GM21447 (cell line): ENCODE data around the gene GDNF.
"Not testable (repeated sequence)": the region's sequence is repeated elsewhere in the genome, so short reads cannot be mapped to it uniquely, and the experiment has no call there.

Experiments
- ATAC-seq: cut with Tn5 transposase; IDR thresholded peaks from one replicate; pipeline ENCODE4 v1.9.1; 2021; ENCODE audit not compliant: unreplicated experiment

GDNF gene

GRCh38 chr5:37823433-37824152, 16.2 kb downstream of the GDNF start:
- no peak for ATAC-seq

DNA sequence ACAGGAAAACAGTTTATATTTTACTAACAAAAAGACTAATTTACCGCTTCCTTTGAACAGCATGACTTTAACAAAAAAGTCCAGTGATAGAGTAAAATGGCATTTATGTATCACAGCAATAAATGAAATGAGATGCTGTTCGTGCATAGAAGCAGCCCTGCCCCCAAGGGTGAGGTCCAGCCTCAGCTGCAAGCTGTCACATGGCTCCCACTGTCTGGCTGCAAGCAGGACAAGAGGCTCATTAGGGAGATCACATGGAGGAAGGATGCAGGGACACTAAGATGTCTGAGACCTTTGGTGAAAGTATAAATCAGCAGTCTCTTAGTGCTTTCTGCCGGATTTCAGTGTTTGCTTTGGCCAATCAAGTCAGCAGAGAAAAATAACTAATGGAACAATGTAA, 23.0 kb downstream of the GDNF start:
- no peak for ATAC-seq

DNA sequence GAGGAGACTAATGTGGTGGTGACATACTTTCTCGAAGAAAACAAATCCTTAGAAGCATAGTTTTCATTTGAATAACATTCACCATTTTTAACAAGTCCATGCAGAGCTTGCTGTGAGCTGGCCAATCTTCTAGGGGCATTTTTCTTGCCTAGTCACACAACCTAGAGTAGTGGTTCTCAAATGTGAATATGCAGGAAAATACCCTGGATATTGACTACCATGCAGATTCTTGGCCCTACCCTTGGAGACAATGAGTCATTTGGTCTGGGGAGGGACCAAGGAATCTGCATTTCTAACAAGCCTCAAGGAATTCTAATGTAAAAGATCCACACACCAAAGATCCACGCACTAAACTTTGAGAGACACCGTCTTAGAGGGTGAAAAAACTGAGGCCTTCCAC, 23.5 kb downstream of the GDNF start:
- no peak for ATAC-seq

DNA sequence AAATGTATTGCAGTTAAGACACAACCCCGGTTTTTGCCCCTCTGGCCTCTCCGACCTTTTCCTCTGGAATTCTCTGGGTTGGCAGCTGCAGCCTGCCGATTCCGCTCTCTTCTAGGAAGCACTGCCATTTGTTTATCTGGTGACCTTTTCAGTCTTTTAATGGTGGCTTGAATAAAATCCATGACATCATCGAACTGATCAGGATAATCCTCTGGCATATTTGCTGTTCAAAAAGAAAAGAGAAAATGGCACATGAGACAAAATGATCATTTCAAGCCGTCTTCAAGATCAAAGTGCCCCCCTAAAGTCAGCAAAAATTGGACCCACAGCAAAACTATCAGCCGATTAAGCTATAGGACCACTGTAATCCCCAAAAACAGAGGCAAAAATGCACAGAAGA, 23.9 kb downstream of the GDNF start:
- ATAC-seq: no peak

- ATAC-seq: no peak
These were observed 25.1 kb downstream of the GDNF start for GRCh38 chr5:37814699-37815098.

GRCh38 chr5:37812365-37812764, 27.5 kb downstream of the GDNF start:
- ATAC-seq: no peak

DNA sequence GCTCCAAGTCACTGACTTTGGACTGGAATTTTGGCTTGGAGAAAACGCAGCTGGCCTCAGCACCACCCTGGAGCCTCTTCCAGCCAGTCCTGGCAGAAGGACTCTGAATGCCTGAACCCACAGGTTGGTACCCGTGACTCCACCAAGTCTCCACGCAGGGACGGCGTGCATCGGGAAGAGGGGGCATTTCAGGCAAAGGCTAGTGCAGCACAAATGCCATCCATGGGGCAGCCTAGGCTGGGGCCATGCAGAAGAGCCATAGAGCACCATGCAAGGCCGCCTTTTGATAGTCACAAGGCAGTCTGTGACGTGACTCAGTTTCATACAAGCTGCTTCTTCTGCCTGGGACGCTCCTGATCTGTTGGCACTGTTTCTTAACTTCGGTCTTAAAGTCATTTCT, 28.0 kb downstream of the GDNF start:
- no peak for ATAC-seq

DNA sequence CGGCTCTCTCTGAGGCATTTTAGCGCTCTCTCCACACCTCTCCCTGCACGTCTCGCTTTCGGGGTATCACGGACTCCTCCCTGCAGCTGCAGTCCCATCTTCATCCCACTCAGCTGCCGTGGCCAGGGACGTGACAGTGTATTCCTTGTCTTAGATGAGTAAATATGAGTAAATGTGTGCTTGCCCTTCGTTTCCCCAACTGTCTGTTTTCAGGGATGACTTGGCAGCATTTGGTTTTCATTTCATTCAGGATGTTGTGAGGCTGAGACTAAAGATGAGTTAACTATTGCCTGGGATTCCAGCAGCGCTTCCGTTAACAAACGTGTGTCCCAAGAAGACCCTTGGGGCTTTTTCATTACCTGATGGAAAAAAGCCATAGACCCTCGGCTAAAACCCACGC, 29.5 kb downstream of the GDNF start:
- no peak for ATAC-seq

- ATAC-seq: no peak
These were observed 30.9 kb downstream of the GDNF start for GRCh38 chr5:37808945-37809344.

DNA sequence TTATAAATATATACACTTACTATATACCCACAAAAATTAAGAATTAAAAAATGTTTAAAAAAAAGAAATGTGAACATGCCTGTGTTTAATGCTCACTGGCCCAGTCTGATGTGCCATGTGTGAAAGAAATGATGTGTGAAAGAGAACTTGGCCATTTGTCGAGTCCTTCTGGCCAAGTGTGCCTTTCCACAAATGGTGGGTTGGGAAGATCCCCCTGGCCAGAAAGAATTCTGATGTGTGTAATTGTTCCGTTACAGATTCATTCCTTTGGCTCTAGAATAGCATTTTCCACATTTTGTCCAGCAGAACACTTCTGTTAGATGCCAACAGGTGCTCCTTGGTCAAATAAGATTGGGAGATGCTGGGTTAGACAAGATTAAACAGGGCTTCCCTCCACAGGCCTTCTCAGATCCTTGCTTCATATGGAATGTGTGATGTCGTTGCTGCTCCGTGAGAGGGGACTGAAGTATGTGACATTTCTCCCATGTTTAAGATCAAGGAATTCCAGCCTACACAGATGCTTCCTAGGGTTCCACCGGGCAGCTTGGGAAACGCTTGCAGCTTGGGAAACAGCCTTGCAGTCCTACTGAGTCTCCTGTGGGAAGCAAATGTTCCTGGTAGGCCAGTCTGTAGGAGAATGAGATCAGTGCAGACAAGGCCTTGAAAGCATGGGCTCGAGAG, 32.1 kb downstream of the GDNF start:
- ATAC-seq: no peak

DNA sequence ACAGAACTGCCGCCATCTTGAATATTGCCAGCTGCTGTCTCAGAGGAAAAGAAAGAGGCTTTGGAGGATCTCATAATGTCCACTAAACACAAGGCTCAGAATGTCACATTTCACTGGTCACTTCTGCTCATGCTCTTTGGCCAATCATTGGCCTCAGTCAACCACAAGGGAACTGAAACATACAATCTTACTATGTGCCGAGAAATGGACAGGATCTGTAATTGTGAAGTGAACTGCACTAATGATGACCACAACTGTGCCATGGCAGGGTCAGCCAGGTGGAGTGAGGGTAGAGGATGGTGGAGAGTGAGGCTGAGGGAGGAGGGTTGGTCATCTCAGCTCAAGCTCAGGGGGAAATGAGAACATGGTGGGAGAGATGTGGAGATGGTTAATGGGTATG, 32.8 kb downstream of the GDNF start:
- ATAC-seq: no peak

DNA sequence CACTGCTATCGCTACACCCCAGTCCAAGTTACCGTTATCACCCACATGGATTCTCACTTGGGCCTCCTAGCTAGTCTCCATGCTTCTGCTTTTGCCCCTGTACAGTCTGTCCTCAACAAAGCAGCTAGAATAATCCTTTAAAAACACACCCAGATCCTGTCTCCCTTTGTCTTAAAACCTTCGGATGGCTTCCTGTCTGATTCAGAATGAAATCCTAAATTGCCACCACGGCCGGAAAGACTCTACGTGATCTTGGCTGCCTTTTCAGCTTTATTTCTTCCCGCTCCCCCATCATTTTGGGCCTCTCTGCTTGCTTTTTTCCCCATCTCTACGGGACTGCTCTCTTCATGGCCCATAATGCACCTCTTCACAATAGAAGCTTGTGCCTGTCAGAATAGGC, 33.4 kb downstream of the GDNF start:
- ATAC-seq: no peak

DNA sequence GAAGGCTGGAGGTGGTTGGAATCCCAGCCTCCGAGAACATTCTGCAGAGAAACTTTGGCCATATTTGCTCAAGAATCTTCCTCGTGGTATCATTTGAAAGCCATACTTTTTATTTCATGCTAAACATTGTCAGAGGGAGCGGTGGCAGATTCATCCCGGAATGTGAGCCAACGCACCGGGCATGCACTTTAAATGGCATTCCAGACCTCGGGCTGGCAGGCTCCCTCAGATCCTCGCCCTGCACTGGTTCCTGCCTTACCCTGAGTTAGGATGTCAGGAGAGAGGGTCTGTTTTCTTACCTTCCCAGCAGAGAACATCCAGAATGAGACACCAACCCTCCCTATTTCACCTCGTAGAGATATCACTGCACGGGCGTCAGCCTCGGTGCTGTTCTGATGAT, 33.8 kb downstream of the GDNF start:
- ATAC-seq: no peak

GRCh38 chr5:37804401-37804800, 35.4 kb downstream of the GDNF start:
- no peak for ATAC-seq

- ATAC-seq: no peak
These were observed 36.4 kb downstream of the GDNF start for GRCh38 chr5:37803487-37803886.

GRCh38 chr5:37801521-37801920, 38.3 kb downstream of the GDNF start:
- no peak for ATAC-seq

- no peak for ATAC-seq
These were observed 39.9 kb downstream of the GDNF start for GRCh38 chr5:37799865-37800421.

- not testable (repeated sequence) for ATAC-seq
These were observed 43.4 kb downstream of the GDNF start for GRCh38 chr5:37796435-37796834.

GRCh38 chr5:37795292-37795691, 44.5 kb downstream of the GDNF start:
- not testable (repeated sequence) for ATAC-seq

DNA sequence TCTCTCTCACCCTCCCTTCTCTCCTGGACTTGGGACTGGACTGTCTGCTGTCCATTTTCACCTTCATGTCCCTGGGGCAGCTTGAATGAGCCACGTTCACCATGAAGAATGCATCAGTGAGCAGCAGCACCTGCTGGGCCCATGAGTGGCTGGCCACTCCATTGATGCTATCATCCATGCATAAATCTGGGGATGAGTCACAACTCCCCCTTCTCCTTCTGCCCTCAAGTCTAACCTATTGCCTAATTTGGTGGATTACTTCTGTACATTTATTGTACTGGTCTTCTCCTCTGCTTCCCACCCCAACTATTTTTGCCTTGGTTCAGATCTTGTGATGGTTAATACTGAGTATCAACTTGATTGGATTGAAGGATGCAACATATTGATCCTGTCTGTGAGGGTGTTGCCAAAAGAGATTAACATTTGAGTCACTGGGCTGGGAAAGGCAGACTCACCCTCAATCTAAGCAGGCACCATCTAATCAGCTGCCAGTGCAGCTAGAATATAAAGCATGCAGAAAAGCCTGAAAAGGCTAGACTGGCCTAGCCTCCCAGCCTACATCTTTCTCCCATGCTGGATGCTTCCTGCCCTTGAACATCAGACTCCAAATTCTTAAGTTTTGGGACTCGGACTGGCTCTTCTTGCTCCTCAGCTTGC, 46.7 kb downstream of the GDNF start:
- no peak for ATAC-seq

DNA sequence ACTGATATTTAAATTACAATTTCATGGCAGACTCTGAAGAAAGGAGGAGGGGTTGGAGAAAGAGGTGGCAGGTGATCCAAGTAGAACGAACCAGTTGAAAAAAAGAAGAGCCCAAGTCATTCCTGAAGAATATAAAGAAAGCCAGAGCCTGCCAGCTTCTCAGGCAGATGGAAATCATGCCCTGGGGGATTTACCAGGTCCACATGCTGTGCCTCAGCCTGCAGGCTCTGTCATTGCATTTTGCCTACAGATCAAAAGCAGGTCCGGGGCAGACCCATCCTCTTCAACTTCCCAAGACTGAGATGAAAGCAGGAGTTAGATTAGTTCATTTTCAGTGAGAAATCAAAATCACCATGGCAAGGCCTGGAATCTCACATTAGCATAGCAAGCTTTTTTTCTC, 48.5 kb downstream of the GDNF start:
- ATAC-seq: no peak

GRCh38 chr5:37789991-37790390, 49.9 kb downstream of the GDNF start:
- no peak for ATAC-seq
